Left ventricle myocardium inferior (tissue), 1 donor: ENCODE results near the gene ASPHD2. TPM values are rescaled to one million over a fixed set of nuclear protein-coding genes. Genes with fewer than 3 reads are reported as not detected.

ENCODE experiments used
- DNase-seq: peaks from one replicate; pipeline ENCODE4 v3.0.0-alpha.2; 2020
- H3K27ac ChIP-seq: fragments of 200-600 bp; replicated peaks from 2 replicates; pipeline ENCODE4 v1.8.0; 2021
- H3K27me3 ChIP-seq: fragments of 200-600 bp; 2 replicates; pipeline ENCODE4 v1.8.0; 2021; ENCODE audit warnings: low read depth
- H3K36me3 ChIP-seq: fragments of 200-600 bp; 2 replicates; pipeline ENCODE4 v1.8.0; 2021
- H3K4me1 ChIP-seq: fragments of 200-600 bp; 2 replicates; pipeline ENCODE4 v1.8.0; 2021
- H3K4me3 ChIP-seq: fragments of 200-600 bp; 2 replicates; pipeline ENCODE4 v1.8.0; 2021; ENCODE audit warnings: mild to moderate bottlenecking, moderate library complexity
- H3K9me3 ChIP-seq: fragments of 200-600 bp; replicated peaks from 2 replicates; pipeline ENCODE4 v1.8.0; 2021
- intact Hi-C: fragments of 100-400 bp; cut with micrococcal nuclease; formaldehyde crosslinking; loops from one replicate; pipeline ENCODE4 v1.11.0; 2022
- total RNA-seq: library from RNA; stranded (reverse); fragmentation: NEBNext Ultra II Directional; extraction: Animal tissue kit (Norgen Biotek cat#: 25700); gene quantifications from one replicate; pipeline ENCODE4 v1.2.1, GENCODE V29; 2021
- TF ChIP-seq, protein P1 (sequence below): fragments of 200-600 bp; IDR thresholded peaks from 2 replicates; pipeline ENCODE4 v1.8.0; 2021; ENCODE audit warnings: antibody characterized with exemption, mild to moderate bottlenecking, borderline replicate concordance
- donor health status: DM: no; HTN: yes; CAD: no; lungs with severe emphysema.

Gene ASPHD2
- total RNA-seq, 1 donor from 2014 or later: 0.11 TPM

DNA sequence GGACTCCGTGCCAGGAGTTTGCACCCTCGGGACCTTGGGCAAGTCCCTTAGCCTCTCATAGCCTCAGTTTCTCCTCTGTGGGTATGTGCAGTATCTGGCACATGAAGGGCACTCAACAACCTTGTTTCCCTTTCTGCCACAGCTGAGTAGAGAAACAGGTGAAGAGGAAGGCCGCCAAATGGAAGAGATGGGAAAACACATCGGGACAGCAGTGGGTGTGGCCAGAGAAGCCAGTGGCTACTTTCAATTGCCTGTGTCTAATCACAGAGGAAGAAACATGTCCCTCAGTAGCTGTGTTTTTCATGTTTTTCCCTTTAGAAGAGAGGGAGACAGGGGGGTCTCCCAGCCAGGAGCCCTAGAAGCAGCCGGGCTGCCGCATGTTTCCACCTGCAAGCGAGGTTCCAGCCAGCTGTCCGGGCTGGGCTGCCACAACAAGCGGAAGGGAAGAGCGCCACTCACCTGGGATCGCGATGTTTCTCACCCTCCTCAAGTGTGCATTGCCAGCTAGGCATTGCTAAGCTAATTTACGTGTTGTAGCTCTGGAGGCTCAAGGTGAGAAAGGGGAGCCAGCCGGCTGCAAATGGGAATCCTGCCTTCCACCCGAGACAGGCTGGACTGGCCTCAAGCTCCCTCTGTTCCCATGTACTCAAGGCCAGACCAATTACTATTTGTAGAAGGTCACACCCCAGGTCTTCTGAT, 16.7 kb downstream of the ASPHD2 start:
- Histone ChIP-seq H3K27ac (no peak overlapping the region), H3K4me3 (no peak overlapping the region), H3K36me3 (peaks cover 1% of the 10 kb centered on the region), H3K4me1 (peaks cover 10% of the 10 kb centered on the region), H3K27me3 (peaks cover 9% of the 10 kb centered on the region), H3K9me3 (no peaks in the 10 kb centered on the region)
- DNase-seq: no peak
- intact Hi-C loops: no loop called here
- TF ChIP-seq, protein P1, sequence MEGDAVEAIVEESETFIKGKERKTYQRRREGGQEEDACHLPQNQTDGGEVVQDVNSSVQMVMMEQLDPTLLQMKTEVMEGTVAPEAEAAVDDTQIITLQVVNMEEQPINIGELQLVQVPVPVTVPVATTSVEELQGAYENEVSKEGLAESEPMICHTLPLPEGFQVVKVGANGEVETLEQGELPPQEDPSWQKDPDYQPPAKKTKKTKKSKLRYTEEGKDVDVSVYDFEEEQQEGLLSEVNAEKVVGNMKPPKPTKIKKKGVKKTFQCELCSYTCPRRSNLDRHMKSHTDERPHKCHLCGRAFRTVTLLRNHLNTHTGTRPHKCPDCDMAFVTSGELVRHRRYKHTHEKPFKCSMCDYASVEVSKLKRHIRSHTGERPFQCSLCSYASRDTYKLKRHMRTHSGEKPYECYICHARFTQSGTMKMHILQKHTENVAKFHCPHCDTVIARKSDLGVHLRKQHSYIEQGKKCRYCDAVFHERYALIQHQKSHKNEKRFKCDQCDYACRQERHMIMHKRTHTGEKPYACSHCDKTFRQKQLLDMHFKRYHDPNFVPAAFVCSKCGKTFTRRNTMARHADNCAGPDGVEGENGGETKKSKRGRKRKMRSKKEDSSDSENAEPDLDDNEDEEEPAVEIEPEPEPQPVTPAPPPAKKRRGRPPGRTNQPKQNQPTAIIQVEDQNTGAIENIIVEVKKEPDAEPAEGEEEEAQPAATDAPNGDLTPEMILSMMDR: no peak

DNA sequence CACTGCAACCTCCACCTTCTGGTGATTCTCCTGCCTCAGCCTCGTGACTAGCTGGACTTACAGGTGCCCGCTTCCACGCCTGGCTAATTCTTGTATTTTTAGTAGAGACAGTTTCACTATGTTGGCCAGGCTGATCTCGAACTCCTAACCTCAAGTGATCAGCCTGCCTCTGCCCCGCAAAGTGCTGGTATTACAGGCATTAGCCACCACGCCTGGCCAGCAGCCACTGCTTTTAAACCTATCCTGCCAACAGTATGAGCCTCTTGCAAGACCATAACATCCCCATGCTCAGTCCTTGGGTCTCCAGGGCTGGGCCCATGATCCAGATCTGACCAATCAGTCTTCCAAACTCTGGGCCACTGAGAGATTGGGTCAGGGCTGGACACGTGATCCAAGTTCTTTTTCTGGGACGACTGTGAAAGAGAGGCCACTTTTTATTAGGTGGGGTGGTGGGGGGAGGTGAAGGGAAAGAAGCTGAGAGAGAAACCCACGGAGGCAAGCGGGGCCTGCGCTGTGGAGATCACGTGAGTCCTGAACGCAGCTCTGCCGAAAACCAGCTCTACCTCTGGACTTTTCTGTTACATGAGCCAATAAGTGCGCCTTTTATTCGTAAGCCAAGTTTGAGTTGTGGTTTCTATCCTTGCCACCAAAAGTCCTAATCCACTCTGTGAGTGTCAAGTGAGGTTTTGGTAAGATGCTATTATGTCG, 17.9 kb downstream of the ASPHD2 start:
- intact Hi-C loops: no loop called here
- Histone ChIP-seq H3K27me3 (peaks cover 7% of the 10 kb centered on the region), H3K36me3 (peaks cover 13% of the 10 kb centered on the region), H3K9me3 (no peaks in the 10 kb centered on the region), H3K4me1 (peaks cover 10% of the 10 kb centered on the region), H3K4me3 (no peak overlapping the region), H3K27ac (no peak overlapping the region)
- DNase-seq: no peak
- TF ChIP-seq, protein P1: no peak

DNA sequence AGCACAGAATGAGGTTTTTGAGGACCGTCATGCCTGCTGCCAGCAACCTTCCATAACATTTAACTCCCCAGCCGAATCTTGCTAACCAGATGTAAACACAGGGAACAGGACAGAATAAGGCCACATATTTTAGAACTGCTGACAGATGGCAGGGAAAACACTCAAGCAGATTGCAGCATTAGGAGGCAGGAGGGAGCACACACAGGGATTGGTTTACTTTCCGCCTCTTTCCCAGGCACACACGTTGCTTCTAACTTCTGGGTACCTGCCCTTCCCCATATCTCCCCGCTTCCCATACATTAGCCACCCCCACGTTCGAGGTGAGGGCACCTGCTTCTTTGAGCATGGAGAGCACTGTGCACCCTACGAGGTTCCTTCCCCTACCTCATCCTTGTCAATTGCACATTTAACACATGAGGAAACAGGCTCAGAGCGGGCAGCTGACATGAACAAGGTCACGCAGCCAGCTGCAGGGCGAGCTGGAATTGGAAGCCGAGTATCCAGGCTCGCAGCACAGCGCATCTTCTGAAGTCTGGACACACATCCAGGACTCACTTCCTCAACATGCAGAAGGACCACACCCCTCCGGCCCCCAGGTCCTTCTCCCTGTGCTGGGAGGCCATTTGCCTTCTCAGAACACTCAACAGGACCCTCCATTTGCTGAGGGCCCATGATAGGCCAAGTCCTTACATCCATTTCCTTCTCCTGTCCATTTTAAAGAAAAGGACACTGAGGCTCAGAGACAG, 18.7 kb downstream of the ASPHD2 start:
- TF ChIP-seq, protein P1: no peak
- Histone ChIP-seq H3K4me1 (peaks cover 10% of the 10 kb centered on the region), H3K4me3 (no peak overlapping the region), H3K9me3 (no peaks in the 10 kb centered on the region), H3K36me3 (peaks cover 21% of the 10 kb centered on the region), H3K27ac (no peak overlapping the region), H3K27me3 (peaks cover 7% of the 10 kb centered on the region)
- intact Hi-C loops: no loop called here
- DNase-seq: no peak

DNA sequence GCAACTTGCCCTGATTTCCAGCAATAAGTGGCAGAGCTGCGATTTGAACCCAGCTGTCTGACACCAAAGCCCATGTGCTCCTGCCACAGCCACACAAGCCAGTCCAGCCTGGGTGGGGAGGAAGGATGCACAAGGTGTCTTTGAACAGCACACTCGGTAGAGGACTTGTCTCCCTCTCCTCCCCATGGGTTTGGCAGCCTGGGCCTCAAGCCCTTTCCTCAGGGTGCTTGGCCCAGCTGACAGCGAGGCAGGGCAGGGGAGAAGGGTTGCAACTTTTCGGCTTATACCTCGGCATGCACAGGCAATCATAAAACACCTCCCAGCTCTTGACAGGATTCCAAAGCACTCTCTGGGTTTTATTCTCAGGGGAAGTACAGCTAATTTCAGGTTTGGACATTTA, 19.3 kb downstream of the ASPHD2 start:
- intact Hi-C loops: no loop called here
- Histone ChIP-seq H3K4me3 (no peak overlapping the region), H3K9me3 (no peaks in the 10 kb centered on the region), H3K4me1 (peaks cover 10% of the 10 kb centered on the region), H3K27me3 (peaks cover 7% of the 10 kb centered on the region), H3K27ac (no peak overlapping the region), H3K36me3 (peaks cover 26% of the 10 kb centered on the region)
- TF ChIP-seq, protein P1: no peak
- DNase-seq: no peak

DNA sequence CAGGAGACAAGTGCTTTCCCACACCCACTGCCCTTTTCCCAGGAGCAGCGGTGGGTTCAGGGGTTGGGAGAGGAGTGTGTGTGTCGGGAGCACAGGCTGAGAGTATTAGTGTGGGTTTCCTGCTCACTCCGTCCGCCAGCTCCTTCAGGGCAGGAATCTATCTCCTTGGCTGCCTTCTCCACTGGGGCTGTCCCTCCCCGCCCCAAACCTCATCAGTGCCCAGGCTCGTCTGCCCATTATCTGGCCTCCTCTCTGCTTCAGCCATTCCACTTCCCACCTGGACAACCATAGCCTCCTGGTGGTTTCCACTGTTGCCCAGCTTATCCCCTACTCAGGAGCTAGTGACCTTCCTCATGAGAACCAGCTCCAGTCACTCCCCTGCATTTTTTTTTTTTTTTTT, 19.9 kb downstream of the ASPHD2 start:
- Histone ChIP-seq H3K27ac (no peak overlapping the region), H3K9me3 (no peaks in the 10 kb centered on the region), H3K4me1 (peaks cover 10% of the 10 kb centered on the region), H3K36me3 (peaks cover 32% of the 10 kb centered on the region), H3K27me3 (peaks cover 7% of the 10 kb centered on the region), H3K4me3 (no peak overlapping the region)
- intact Hi-C loops: no loop called here
- TF ChIP-seq, protein P1: no peak
- DNase-seq: no peak
